HepG2 (cell line): Measurements from ENCODE around the gene CYP26B1.

ENCODE experiments used
- EZH2 ChIP-seq: conservative IDR thresholded peaks from 2 replicates; pipeline ENCODE4 v1.6.1; 2012; ENCODE audit warnings: mild to moderate bottlenecking, low read depth, low read length, moderate library complexity
- HDAC1 ChIP-seq: sonication (generic); formaldehyde crosslinking; IDR thresholded peaks from 2 replicates; pipeline ENCODE4 v1.5.1; 2020; ENCODE audit warnings: mild to moderate bottlenecking, missing genetic modification reagents
- KLF16 ChIP-seq, 2 experiments: sonication (generic) in 1 of 2; formaldehyde crosslinking in 1 of 2; IDR thresholded peaks; 2 replicates each; pipeline versions ENCODE4 v1.6.1 to v1.8.0; 2016 to 2023; ENCODE audit warnings: missing genetic modification reagents in 2 of 2, missing compliant biosample characterization in 1 of 2
- MTA3 ChIP-seq: sonication (generic); formaldehyde crosslinking; IDR thresholded peaks from 2 replicates; pipeline ENCODE4 v1.4.0; 2020; ENCODE audit warnings: missing genetic modification reagents
- PHB2 ChIP-seq: fragments of 450-650 bp; IDR thresholded peaks from 2 replicates; pipeline ENCODE4 v1.6.1; 2018; ENCODE audit not compliant: partially characterized antibody
- ZNF121 ChIP-seq: sonication (generic); formaldehyde crosslinking; IDR thresholded peaks from 2 replicates; pipeline ENCODE4 v1.5.0; 2020; ENCODE audit warnings: mild to moderate bottlenecking, missing genetic modification reagents
- ZNF34 ChIP-seq: sonication (generic); formaldehyde crosslinking; IDR thresholded peaks from 2 replicates; pipeline ENCODE4 v1.4.0; 2020; ENCODE audit warnings: mild to moderate bottlenecking, missing genetic modification reagents, borderline replicate concordance
- TF ChIP-seq, protein P1 (sequence below): sonication (generic); formaldehyde crosslinking; IDR thresholded peaks from 2 replicates; pipeline ENCODE4 v1.5.0; 2020; ENCODE audit warnings: mild to moderate bottlenecking, missing genetic modification reagents, moderate library complexity
- TF ChIP-seq, protein P2 (sequence below): sonication (generic); formaldehyde crosslinking; IDR thresholded peaks from 2 replicates; pipeline ENCODE4 v1.5.1; 2020; ENCODE audit warnings: missing genetic modification reagents, mild to moderate bottlenecking, borderline replicate concordance
- TF ChIP-seq, protein P3 (sequence below): sonication (generic); formaldehyde crosslinking; IDR thresholded peaks from 2 replicates; pipeline ENCODE4 v1.4.0; 2020; ENCODE audit warnings: missing genetic modification reagents
- TF ChIP-seq, protein P4 (sequence below): IDR thresholded peaks from 2 replicates; pipeline ENCODE4 v1.6.1; 2016; ENCODE audit warnings: control low read depth
- TF ChIP-seq, protein P5 (sequence below): sonication (generic); formaldehyde crosslinking; IDR thresholded peaks from 2 replicates; pipeline ENCODE4 v1.4.0; 2020; ENCODE audit warnings: missing genetic modification reagents
- TF ChIP-seq, protein P6 (sequence below): sonication (generic); formaldehyde crosslinking; IDR thresholded peaks from 2 replicates; pipeline ENCODE4 v1.5.1; 2020; ENCODE audit warnings: mild to moderate bottlenecking, missing genetic modification reagents, moderate library complexity

DNA sequence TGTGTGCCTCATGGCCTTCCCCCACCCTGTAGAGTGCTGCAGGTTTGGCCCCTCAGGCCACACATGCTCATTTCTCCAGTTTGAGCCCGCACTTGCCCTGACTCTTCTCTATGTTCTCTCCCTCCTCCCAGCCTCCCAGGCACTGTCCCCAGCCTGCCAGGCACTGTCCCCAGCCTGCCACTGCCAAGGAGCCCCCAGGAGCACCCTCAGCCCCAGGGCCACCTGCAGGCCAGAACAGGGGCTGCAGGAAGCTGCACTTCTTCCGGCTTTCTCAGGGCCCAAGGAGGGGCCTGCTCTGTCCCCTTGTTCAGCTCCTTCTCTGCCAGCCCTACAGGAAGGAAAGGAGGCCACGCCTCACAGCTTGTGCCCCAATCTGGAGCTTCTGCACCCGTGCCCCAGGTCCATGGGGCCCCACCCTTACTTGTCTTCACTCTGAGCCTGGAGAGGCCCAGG is 31.6 kb downstream of the CYP26B1 start:
- TF ChIP-seq MTA3 (CRISPR knock-in tag) (no peak), EZH2 (no peak), ZNF121 (CRISPR knock-in tag) (no peak), PHB2 (no peak), ZNF34 (CRISPR knock-in tag) (no peak), HDAC1 (CRISPR knock-in tag) (no peak), KLF16 (CRISPR knock-in tag; IDR thresholded peaks at IDR 0.05) (no peak)
- TF ChIP-seq, protein P1, sequence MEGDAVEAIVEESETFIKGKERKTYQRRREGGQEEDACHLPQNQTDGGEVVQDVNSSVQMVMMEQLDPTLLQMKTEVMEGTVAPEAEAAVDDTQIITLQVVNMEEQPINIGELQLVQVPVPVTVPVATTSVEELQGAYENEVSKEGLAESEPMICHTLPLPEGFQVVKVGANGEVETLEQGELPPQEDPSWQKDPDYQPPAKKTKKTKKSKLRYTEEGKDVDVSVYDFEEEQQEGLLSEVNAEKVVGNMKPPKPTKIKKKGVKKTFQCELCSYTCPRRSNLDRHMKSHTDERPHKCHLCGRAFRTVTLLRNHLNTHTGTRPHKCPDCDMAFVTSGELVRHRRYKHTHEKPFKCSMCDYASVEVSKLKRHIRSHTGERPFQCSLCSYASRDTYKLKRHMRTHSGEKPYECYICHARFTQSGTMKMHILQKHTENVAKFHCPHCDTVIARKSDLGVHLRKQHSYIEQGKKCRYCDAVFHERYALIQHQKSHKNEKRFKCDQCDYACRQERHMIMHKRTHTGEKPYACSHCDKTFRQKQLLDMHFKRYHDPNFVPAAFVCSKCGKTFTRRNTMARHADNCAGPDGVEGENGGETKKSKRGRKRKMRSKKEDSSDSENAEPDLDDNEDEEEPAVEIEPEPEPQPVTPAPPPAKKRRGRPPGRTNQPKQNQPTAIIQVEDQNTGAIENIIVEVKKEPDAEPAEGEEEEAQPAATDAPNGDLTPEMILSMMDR = peak; percentile 54
- TF ChIP-seq, protein P2, sequence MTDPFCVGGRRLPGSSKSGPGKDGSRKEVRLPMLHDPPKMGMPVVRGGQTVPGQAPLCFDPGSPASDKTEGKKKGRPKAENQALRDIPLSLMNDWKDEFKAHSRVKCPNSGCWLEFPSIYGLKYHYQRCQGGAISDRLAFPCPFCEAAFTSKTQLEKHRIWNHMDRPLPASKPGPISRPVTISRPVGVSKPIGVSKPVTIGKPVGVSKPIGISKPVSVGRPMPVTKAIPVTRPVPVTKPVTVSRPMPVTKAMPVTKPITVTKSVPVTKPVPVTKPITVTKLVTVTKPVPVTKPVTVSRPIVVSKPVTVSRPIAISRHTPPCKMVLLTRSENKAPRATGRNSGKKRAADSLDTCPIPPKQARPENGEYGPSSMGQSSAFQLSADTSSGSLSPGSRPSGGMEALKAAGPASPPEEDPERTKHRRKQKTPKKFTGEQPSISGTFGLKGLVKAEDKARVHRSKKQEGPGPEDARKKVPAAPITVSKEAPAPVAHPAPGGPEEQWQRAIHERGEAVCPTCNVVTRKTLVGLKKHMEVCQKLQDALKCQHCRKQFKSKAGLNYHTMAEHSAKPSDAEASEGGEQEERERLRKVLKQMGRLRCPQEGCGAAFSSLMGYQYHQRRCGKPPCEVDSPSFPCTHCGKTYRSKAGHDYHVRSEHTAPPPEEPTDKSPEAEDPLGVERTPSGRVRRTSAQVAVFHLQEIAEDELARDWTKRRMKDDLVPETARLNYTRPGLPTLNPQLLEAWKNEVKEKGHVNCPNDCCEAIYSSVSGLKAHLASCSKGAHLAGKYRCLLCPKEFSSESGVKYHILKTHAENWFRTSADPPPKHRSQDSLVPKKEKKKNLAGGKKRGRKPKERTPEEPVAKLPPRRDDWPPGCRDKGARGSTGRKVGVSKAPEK (CRISPR knock-in tag) = no peak
- TF ChIP-seq, protein P3, sequence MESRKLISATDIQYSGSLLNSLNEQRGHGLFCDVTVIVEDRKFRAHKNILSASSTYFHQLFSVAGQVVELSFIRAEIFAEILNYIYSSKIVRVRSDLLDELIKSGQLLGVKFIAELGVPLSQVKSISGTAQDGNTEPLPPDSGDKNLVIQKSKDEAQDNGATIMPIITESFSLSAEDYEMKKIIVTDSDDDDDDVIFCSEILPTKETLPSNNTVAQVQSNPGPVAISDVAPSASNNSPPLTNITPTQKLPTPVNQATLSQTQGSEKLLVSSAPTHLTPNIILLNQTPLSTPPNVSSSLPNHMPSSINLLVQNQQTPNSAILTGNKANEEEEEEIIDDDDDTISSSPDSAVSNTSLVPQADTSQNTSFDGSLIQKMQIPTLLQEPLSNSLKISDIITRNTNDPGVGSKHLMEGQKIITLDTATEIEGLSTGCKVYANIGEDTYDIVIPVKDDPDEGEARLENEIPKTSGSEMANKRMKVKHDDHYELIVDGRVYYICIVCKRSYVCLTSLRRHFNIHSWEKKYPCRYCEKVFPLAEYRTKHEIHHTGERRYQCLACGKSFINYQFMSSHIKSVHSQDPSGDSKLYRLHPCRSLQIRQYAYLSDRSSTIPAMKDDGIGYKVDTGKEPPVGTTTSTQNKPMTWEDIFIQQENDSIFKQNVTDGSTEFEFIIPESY (CRISPR knock-in tag) = no peak
- TF ChIP-seq, protein P4, sequence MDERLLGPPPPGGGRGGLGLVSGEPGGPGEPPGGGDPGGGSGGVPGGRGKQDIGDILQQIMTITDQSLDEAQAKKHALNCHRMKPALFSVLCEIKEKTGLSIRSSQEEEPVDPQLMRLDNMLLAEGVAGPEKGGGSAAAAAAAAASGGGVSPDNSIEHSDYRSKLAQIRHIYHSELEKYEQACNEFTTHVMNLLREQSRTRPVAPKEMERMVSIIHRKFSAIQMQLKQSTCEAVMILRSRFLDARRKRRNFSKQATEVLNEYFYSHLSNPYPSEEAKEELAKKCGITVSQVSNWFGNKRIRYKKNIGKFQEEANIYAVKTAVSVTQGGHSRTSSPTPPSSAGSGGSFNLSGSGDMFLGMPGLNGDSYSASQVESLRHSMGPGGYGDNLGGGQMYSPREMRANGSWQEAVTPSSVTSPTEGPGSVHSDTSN (CRISPR knock-in tag) = no peak
- TF ChIP-seq, protein P5, sequence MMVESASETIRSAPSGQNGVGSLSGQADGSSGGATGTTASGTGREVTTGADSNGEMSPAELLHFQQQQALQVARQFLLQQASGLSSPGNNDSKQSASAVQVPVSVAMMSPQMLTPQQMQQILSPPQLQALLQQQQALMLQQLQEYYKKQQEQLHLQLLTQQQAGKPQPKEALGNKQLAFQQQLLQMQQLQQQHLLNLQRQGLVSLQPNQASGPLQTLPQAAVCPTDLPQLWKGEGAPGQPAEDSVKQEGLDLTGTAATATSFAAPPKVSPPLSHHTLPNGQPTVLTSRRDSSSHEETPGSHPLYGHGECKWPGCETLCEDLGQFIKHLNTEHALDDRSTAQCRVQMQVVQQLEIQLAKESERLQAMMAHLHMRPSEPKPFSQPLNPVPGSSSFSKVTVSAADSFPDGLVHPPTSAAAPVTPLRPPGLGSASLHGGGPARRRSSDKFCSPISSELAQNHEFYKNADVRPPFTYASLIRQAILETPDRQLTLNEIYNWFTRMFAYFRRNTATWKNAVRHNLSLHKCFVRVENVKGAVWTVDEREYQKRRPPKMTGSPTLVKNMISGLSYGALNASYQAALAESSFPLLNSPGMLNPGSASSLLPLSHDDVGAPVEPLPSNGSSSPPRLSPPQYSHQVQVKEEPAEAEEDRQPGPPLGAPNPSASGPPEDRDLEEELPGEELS (CRISPR knock-in tag) = no peak
- TF ChIP-seq, protein P6, sequence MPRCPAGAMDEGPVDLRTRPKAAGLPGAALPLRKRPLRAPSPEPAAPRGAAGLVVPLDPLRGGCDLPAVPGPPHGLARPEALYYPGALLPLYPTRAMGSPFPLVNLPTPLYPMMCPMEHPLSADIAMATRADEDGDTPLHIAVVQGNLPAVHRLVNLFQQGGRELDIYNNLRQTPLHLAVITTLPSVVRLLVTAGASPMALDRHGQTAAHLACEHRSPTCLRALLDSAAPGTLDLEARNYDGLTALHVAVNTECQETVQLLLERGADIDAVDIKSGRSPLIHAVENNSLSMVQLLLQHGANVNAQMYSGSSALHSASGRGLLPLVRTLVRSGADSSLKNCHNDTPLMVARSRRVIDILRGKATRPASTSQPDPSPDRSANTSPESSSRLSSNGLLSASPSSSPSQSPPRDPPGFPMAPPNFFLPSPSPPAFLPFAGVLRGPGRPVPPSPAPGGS = no peak
